Testis (tissue), 3 donors: ENCODE results near the gene OR2W3. TPM values are rescaled to one million over a fixed set of nuclear protein-coding genes. Genes with fewer than 3 reads are reported as not detected.

Experiments
- DNase-seq: peaks from one replicate; pipeline ENCODE4 v3.0.0-alpha.2; 2019
- H3K27ac ChIP-seq, 2 donors: fragments of 200-600 bp; sonication (generic); one replicate each; pipeline ENCODE4 v1.5.1; 2019
- H3K27me3 ChIP-seq: fragments of 200-600 bp; sonication (generic); one replicate; pipeline ENCODE4 v1.5.1; 2019
- H3K36me3 ChIP-seq: fragments of 200-600 bp; sonication (generic); one replicate; pipeline ENCODE4 v1.5.1; 2017; ENCODE audit warnings: low read depth; ENCODE audit errors: missing control alignments
- H3K4me1 ChIP-seq: fragments of 200-600 bp; sonication (generic); one replicate; pipeline ENCODE4 v1.5.1; 2019
- H3K4me3 ChIP-seq, 2 donors: fragments of 200-600 bp; sonication (generic); one replicate each; pipeline ENCODE4 v1.5.1; 2017 to 2019
- H3K9me3 ChIP-seq: fragments of 200-600 bp; sonication (generic); one replicate; pipeline ENCODE4 v1.5.1; 2017
- CTCF ChIP-seq, 3 experiments: fragments of 450-650 bp in 2 of 3; fragments of 200-600 bp in 1 of 3; sonication (generic) in 1 of 3; IDR thresholded peaks; one replicate each; pipeline ENCODE4 v1.5.1; 2016 to 2019; ENCODE audit warnings: antibody characterized with exemption in 3 of 3, mild to moderate bottlenecking in 2 of 3, moderate library complexity in 1 of 3
- POLR2A ChIP-seq: fragments of 450-650 bp; IDR thresholded peaks from one replicate; pipeline ENCODE4 v1.6.1; 2017; ENCODE audit warnings: antibody characterized with exemption, mild to moderate bottlenecking, moderate library complexity
- WGBS, 2 donors: methylation state at CpG; one replicate each; pipeline ENCODE4 v1.1.5; 2018; 5-methylcytosine and 5-hydroxymethylcytosine counted together
- intact Hi-C: fragments of 100-400 bp; cut with DNase I; formaldehyde crosslinking; loops from one replicate; pipeline ENCODE4 v1.15.1; 2023; ENCODE audit warnings: low total_unique reads
- polyA plus RNA-seq: library from polyadenylated mRNA; stranded (reverse); fragments of 350-450 nt; fragmentation: Illumina TruSeq; extraction: RNeasy Lipid Tissue Mini Kit (QIAGEN cat#74804); gene quantifications from one replicate; pipeline ENCODE4 v1.2.3, GENCODE V29; 2014; ENCODE audit warnings: low read depth, low replicate concordance; ENCODE audit not compliant: insufficient read depth
- total RNA-seq, 2 donors: library from RNA; depleted of rRNA; stranded (reverse); fragments of >200 nt; gene quantifications; one replicate each; pipeline ENCODE4 v1.2.3, GENCODE V29; 2016

Gene OR2W3
- total and polyA plus RNA-seq, 3 donors from 2014 or later = 1.5 to 3.9 (median 2.5) TPM

DNA sequence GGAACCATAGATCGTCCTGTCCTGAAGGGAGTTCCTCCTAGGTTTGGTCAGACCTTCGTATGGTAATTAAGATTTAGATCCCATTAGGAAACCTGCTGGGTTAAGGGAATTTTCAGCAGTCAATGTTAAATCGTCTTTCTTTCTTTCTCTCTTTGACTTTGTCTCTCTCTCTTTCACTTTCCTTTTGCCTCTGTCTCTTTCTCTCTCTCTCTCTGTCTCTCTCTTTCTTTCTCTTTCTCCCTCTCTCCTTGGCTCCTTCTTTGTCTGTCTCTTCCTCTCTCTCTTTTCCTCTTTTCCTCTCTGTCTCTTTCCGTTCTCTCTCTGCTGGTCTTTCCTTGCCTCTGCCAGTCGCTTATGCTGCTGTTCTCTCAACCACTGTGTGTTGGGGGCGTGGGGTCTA, 8.7 kb downstream of the OR2W3 start:
- no peaks in the 10 kb centered on the region for H3K9me3 ChIP-seq
- intact Hi-C loops = no loop called here
- TF ChIP-seq CTCF (IDR thresholded peaks at IDR 0.05) = no peak
- no peak for TF ChIP-seq POLR2A

DNA sequence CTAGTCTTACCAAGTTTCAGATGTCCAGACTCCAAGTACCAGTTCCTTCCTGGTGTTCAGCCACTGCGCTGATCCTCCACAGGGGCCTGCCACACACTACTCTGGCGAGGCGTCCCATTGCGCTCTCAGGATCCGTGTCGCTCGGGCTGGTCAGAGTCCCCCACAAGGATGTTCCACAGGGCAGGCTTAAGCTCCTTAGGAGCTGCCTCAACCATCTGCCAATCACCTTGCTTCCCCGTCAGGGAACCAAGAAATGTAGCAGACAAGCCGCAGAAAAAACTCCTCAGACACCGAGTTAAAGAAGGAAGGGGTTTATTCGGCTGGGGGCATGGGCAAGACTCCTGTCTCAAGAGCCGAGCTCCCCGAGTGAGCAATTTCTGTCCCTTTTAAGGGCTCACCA, 9.8 kb downstream of the OR2W3 start:
- WGBS, 2 donors = 83 to 92% methylated on average over 11 to 13 of the region's 13 CpGs
- no peak for TF ChIP-seq CTCF (IDR thresholded peaks at IDR 0.05)
- TF ChIP-seq POLR2A = no peak
- intact Hi-C loops = no loop called here

More for the DNA sequence above, 8.7 kb downstream of the OR2W3 start:
- Histone ChIP-seq H3K4me1 (no peaks in the 10 kb centered on the region), H3K4me3 (no peak overlapping the region), H3K27me3 (no peaks in the 10 kb centered on the region), H3K36me3 (no peaks in the 10 kb centered on the region), H3K27ac (no peak overlapping the region)
- 79 to 92% methylated on average over 6 of the region's 6 CpGs for WGBS, 2 donors
- no peak for DNase-seq

DNA sequence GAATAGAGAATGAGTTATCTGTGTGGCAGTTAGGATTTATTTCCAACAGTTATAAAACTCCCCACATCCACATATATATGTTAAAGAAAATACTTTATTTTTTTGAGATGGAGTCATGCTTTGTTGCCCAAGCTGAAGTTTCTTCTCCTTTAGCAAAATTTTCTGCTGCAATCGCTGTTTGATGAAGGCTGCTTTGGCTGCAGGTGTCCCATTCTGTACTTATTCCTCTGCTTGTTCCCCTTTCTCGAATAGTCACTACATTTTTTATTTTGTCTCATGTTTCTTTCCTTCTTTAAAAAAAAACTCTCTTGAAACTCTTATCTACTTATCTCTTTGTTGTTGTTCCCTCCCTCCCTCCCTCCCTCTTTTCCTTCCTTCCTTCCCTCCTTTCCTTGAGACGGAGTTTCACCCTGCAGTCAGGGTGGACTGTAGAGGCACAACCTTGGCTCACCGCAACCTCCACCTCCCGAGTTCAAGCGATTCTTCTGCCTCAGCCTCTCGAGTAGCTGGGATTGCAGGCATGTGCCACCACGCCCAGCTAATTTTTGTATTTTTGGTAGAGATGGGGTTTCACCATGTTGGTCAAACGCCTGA, 10.6 kb downstream of the OR2W3 start:
- Histone ChIP-seq H3K4me3 (no peak overlapping the region), H3K27ac (no peak overlapping the region), H3K27me3 (no peaks in the 10 kb centered on the region), H3K4me1 (no peaks in the 10 kb centered on the region), H3K9me3 (no peaks in the 10 kb centered on the region), H3K36me3 (no peaks in the 10 kb centered on the region)
- no peak for TF ChIP-seq CTCF (IDR thresholded peaks at IDR 0.05)
- TF ChIP-seq POLR2A = no peak
- intact Hi-C loops = no loop called here
- DNase-seq = no peak
- 71 to 74% methylated on average over 9 of the region's 9 CpGs for WGBS, 2 donors

More for the DNA sequence above, 9.8 kb downstream of the OR2W3 start:
- Histone ChIP-seq H3K27ac (no peak overlapping the region), H3K4me1 (no peaks in the 10 kb centered on the region), H3K36me3 (no peaks in the 10 kb centered on the region), H3K27me3 (no peaks in the 10 kb centered on the region), H3K9me3 (no peaks in the 10 kb centered on the region), H3K4me3 (no peak overlapping the region)
- no peak for DNase-seq

GRCh38 chr1:247906504-247907047, 11.2 kb downstream of the OR2W3 start:
- Histone ChIP-seq H3K4me3 (no peak overlapping the region), H3K27ac (no peak overlapping the region)

More at GRCh38 chr1:247906504-247907047, 11.2 kb downstream of the OR2W3 start:
- TF ChIP-seq CTCF (IDR thresholded peaks at IDR 0.05) (no peak), POLR2A (no peak)
- Histone ChIP-seq H3K4me1 (no peaks in the 10 kb centered on the region), H3K27me3 (no peaks in the 10 kb centered on the region), H3K9me3 (no peaks in the 10 kb centered on the region), H3K36me3 (no peaks in the 10 kb centered on the region)
- no peak for DNase-seq
- intact Hi-C loops = no loop called here
- 48 to 60% methylated on average over 7 of the region's 7 CpGs for WGBS, 2 donors
